Left renal pelvis (tissue), 4 donors: ENCODE results near the gene SNX32. TPM values are rescaled to one million over a fixed set of nuclear protein-coding genes. Genes with fewer than 3 reads are reported as not detected.

Source experiments
- DNase-seq, 4 donors: peaks; one replicate each; pipeline ENCODE4 v3.0.0-alpha.2; 2013; ENCODE audit warnings: low read depth in 4 of 4, low spot score in 3 of 4
- polyA plus RNA-seq, 4 donors: library from polyadenylated mRNA; unstranded; fragments of 120-200 nt; gene quantifications; one replicate each; pipeline ENCODE4 v1.2.1, GENCODE V29; 2013; ENCODE audit not compliant: insufficient read length in 4 of 4

The SNX32 gene
- polyA plus RNA-seq, 4 donors = 2.0 to 4.1 (median 2.9) TPM

- no peak for DNase-seq
Observed at GRCh38 chr11:65897020-65897471, 63.3 kb downstream of the SNX32 start.

DNA sequence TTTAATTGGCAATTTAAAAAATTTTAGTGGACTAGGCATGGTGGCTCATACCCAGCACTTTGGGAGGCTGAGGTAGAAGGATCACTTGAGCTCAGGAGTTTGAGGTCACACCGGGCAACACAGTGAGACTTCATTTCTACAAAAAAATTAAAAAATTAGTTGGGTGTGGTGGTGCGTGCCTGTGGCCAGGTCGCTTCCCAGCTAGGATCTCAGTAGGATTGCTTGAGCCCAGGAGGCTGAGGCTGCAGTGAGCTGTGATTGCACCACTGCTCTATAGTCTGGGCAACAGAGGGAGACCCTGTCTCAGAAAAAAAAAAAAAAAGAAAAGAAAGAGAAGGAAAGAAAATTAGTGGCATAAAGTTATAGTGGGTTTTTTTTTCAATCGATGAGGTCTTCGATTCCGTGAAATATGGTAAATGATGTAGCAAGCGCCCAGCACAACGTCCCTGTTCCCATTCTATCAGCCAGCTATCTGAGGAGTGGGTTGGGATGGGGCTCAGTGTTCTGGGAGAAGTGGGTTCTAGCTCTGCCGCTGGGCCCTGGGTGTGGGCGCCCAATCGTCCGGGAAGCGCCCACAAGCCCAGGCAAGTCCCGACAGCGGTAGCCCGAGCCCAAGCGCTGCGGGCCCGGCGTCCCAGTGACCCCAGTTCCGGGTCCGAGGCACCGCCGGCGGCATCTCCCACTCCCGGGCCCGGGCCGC is 65.0 kb downstream of the SNX32 start:
- DNase-seq = no peak

DNA sequence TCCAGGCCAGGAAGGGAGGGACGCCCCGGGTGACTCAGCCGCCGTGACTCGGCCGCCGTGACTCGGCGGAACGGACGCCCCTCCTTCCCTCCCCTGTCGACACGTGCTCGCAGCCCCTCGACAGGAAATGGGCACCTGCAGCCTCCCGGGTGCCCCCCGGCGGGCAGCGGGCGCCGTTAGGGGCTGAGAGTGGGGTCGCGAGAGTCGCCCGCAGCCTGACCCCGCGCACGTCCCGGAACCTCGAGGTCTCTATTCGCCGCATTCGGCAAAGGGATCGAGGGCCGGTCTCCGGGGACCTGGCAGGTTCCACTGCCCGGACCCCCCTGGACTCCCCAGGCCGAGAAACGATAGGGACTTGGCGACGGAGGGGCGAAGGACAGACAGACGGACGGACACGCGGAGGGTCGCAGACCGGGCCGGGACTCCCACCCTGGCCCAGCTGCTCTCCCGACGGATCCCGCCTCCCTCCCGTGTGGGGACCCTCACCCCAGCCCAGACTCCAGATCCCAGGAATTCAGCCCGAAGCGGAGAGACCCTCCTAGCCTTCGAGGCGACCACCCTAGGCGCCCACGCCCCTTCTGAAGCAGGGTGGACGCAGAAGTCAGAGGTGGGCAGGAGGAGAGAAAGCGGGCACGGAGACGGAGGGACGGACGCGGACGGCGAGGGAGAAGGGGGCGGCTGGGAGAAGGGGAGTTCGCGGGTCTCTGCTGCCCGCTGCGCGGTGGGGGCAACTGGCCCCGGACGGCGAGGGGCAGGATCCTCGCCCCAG is 65.8 kb downstream of the SNX32 start:
- no peak for DNase-seq

GRCh38 chr11:65900125-65900898 is 66.5 kb downstream of the SNX32 start, which contains the start of gene FOSL1:
FOSL1 (minus strand) TSS chr11:65900388; CDS start chr11:65900339, 49 bp downstream.
- no peak for DNase-seq

DNA sequence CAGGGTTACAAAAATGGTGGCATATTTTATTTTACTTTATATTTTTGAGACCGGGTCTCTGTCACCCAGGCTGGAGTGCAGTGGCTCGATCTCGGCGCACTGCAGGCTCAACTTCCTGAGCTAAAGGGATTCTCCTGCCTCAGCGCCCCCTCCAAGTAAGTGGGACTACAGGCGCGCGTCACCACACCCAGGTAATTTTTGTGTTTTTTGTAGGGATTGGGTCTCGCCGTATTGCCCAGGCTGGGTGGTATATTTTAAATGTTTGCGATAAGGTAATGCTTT is 67.1 kb downstream of the SNX32 start:
- DNase-seq = no peak

DNA sequence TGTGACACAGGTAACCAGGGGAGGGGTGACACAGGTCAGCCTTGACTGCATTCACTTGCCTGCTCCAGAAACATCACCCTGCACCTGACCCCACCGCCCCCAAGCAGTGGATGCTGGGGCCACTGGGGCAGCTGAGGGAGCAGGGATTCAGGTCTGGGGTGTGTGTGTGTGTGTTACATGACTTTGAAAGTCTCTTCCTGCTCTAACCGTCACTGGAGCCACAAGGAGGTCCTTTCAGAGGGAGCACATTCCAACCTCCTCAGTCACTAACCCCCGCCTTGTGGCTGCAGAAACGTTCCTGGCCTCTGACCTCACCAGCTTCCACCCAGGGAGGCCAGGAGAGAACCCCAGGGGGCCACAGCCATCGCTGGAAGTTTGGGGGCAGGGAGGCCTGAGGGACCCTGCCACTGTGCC is 69.3 kb downstream of the SNX32 start:
- no peak for DNase-seq

Other genes with a start within 250 kb of the SNX32 start
- gene KCNK7, start 238.2 kb upstream of the SNX32 start, polyA plus RNA-seq = under 1 TPM; 0.24 to 0.95 (median 0.46) TPM
- 10 to 100 TPM; 24.9 to 47.5 (median 34.7) TPM for gene MAP3K11, start 219.7 kb upstream of the SNX32 start, polyA plus RNA-seq
- gene PCNX3, start 218.2 kb upstream of the SNX32 start, polyA plus RNA-seq = 10 to 100 TPM; 20.3 to 37.9 (median 28.1) TPM
- 10 to 100 TPM; 20.5 to 46.5 (median 34.1) TPM for gene SIPA1, start 195.9 kb upstream of the SNX32 start, polyA plus RNA-seq
- 10 to 100 TPM; 50.0 to 62.9 (median 58.8) TPM for gene RELA, start 171.0 kb upstream of the SNX32 start, polyA plus RNA-seq
- gene KAT5, start 121.7 kb upstream of the SNX32 start, polyA plus RNA-seq = 10 to 100 TPM; 47.9 to 80.4 (median 65.7) TPM
- 10 to 100 TPM; 32.0 to 59.4 (median 36.5) TPM for gene RNASEH2C, start 113.2 kb upstream of the SNX32 start, polyA plus RNA-seq
- 1 to 10 TPM; 2.7 to 9.7 (median 6.0) TPM for gene AP5B1, start 53.0 kb upstream of the SNX32 start, polyA plus RNA-seq
- 10 to 100 TPM in 2 of 4 donors, 1 to 10 TPM in 1, under 1 TPM in 1; 0.23 to 15.9 (median 9.9) TPM for gene OVOL1, start 46.9 kb upstream of the SNX32 start, polyA plus RNA-seq
- gene CFL1, start 24.2 kb downstream of the SNX32 start, polyA plus RNA-seq = 100 to 1,000 TPM; 672 to 810 (median 730) TPM
- gene MUS81, start 26.5 kb downstream of the SNX32 start, polyA plus RNA-seq = 10 to 100 TPM; 40.5 to 64.2 (median 48.2) TPM
- 100 to 1,000 TPM; 102 to 212 (median 121) TPM for gene EFEMP2, start 38.8 kb downstream of the SNX32 start, polyA plus RNA-seq
- gene CTSW, start 45.9 kb downstream of the SNX32 start, polyA plus RNA-seq = 1 to 10 TPM in 2 of 4 donors, under 1 TPM in 2; 0.92 to 1.4 (median 1.1) TPM
- 10 to 100 TPM; 65.4 to 95.5 (median 90.1) TPM for gene FIBP, start 54.5 kb downstream of the SNX32 start, polyA plus RNA-seq
- gene CCDC85B, start 56.7 kb downstream of the SNX32 start, polyA plus RNA-seq = 10 to 100 TPM in 2 of 4 donors, 1 to 10 TPM in 2; 4.8 to 15.0 (median 9.7) TPM
- gene FOSL1, start 66.4 kb downstream of the SNX32 start, polyA plus RNA-seq = under 1 TPM in 2 of 4 donors, not detected in 2; 0.23 to 0.30 TPM
- gene C11orf68, start 85.1 kb downstream of the SNX32 start, polyA plus RNA-seq = 10 to 100 TPM; 36.8 to 50.2 (median 38.8) TPM
- gene DRAP1, start 85.5 kb downstream of the SNX32 start, polyA plus RNA-seq = 100 to 1,000 TPM in 1 of 4 donors, 10 to 100 TPM in 3; 73.8 to 106 (median 81.9) TPM
- gene TSGA10IP, start 111.5 kb downstream of the SNX32 start, polyA plus RNA-seq = not detected
- gene SART1, start 127.8 kb downstream of the SNX32 start, polyA plus RNA-seq = 10 to 100 TPM; 41.9 to 57.8 (median 47.7) TPM
- 10 to 100 TPM; 18.6 to 31.6 (median 27.8) TPM for gene EIF1AD, start 168.2 kb downstream of the SNX32 start, polyA plus RNA-seq
- gene BANF1, start 168.5 kb downstream of the SNX32 start, polyA plus RNA-seq = 100 to 1,000 TPM; 256 to 283 (median 266) TPM
- not detected for gene CST6, start 178.0 kb downstream of the SNX32 start, polyA plus RNA-seq
- gene CATSPER1, start 192.5 kb downstream of the SNX32 start, polyA plus RNA-seq = not detected
- 1 to 10 TPM; 3.5 to 7.1 (median 4.3) TPM for gene GAL3ST3, start 215.2 kb downstream of the SNX32 start, polyA plus RNA-seq
- 100 to 1,000 TPM; 185 to 261 (median 236) TPM for gene SF3B2, start 218.4 kb downstream of the SNX32 start, polyA plus RNA-seq
- 10 to 100 TPM; 43.6 to 60.4 (median 49.3) TPM for gene PACS1, start 236.3 kb downstream of the SNX32 start, polyA plus RNA-seq